ENCODE data around the gene NLK.
A peak's percentile ranks its signal among the peaks of the same experiment; 100 is the strongest.

NLK gene

DNA sequence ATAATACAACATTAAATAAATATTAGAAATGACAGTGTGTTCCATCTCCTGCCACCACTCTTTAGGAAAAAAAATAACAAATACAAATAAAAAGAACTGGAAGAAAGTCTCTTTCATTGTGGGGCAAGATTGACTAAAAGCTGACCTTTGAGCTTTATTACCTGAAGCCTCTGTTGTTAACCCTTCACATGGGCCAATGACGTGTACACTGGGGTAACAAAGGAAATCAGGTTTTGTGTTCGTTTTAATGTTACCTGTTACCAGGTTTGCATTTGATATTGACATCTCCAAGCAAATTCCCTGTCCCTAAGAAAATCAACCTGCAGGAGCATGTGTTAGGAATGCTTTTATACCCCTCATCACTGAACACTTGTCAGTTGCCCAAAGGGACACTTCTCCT is 39.0 kb downstream of the NLK start:
- no peak overlapping the region for H3K4me3 ChIP-seq (ENCODE audit: low read depth, low read length)
- TF ChIP-seq, protein P1, sequence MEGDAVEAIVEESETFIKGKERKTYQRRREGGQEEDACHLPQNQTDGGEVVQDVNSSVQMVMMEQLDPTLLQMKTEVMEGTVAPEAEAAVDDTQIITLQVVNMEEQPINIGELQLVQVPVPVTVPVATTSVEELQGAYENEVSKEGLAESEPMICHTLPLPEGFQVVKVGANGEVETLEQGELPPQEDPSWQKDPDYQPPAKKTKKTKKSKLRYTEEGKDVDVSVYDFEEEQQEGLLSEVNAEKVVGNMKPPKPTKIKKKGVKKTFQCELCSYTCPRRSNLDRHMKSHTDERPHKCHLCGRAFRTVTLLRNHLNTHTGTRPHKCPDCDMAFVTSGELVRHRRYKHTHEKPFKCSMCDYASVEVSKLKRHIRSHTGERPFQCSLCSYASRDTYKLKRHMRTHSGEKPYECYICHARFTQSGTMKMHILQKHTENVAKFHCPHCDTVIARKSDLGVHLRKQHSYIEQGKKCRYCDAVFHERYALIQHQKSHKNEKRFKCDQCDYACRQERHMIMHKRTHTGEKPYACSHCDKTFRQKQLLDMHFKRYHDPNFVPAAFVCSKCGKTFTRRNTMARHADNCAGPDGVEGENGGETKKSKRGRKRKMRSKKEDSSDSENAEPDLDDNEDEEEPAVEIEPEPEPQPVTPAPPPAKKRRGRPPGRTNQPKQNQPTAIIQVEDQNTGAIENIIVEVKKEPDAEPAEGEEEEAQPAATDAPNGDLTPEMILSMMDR (conservative IDR thresholded peaks at IDR 0.05; ENCODE audit: low read depth, low read length), result no peak
- DNase-seq (ENCODE audit: low read depth), result no peak

DNA sequence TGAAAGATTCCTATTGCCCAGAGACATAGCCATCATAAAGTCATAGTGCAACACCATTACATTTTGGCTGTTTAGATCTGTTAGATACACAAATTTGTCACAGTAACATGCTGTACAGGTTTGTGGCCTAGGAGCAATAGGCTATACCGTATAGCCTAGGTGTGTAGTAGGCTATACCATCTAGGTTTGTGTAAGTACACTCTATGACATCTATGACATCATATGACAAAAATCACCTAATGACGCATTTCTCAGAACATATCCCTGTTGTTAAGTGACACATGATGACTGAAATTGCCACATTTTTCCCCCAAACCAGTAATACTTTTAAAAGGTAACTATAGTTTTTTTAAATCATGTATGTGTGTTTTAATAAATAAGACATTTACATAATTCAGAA is 43.3 kb downstream of the NLK start:
- no peak overlapping the region for H3K4me3 ChIP-seq (ENCODE audit: low read depth, low read length)
- TF ChIP-seq, protein P1 (conservative IDR thresholded peaks at IDR 0.05; ENCODE audit: low read depth, low read length), result no peak
- DNase-seq (ENCODE audit: low read depth), result no peak

DNA sequence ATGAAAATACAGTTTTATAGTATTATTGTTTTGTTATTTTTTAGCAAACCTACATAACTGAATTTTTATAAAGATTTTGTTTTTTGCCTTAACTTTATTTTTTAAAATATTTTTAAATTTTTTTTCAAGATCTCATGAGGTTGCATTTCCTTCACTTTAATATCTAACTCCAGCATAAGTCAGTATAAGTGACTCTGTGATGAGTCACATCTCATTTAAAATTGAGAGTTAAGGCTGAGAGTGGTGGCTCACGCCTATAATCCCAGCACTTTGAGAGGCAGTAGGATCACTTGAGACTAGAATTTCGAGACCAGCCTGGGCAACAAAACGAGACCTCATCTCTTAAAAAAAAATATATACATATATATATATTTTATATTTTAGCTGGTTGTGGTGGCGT is 44.0 kb downstream of the NLK start:
- TF ChIP-seq, protein P1 (conservative IDR thresholded peaks at IDR 0.05; ENCODE audit: low read depth, low read length), result no peak
- peak; percentile 10 for DNase-seq (ENCODE audit: low read depth)
- H3K4me3 ChIP-seq (ENCODE audit: low read depth, low read length), result no peak overlapping the region

DNA sequence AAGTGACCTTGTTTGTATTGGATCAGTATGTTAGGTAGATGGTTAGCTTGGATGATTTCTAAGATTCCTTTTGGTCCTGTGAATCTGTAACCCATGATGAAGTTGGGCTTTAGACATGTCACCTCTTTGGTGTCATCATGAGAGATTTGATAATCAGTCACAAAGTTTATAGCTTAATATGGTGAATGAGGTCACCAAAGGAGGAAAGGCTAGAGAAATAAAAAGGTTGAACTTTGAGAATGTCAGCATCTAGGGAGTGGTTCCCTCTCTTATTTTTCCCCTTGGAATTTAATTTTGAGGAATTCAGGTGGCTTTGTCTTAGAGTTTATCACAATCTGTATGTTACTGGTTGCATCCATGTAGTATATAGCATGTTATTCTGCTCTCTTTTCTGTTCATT is 45.3 kb downstream of the NLK start:
- no peak overlapping the region for H3K4me3 ChIP-seq (ENCODE audit: low read depth, low read length)
- TF ChIP-seq, protein P1 (conservative IDR thresholded peaks at IDR 0.05; ENCODE audit: low read depth, low read length), result no peak
- no peak for DNase-seq (ENCODE audit: low read depth)

DNA sequence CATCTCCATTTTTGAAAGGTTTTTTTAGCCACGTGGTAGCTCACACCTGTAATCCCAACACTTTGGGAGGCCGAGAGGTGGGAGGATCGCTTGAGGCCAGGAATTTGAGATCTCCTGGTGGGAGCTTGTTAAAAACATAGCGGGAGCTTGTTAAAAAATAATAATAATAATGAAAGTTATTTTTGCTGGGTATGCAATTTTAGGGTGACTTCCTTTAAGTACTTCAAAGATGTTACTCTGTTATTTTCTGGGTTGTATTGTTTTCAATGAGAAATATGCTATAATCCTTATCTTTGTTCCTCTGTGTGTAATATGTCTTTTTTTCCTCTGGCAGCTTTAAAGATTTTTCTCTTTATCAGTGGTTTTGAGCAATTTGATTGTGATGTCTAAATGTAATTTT is 48.1 kb downstream of the NLK start:
- H3K4me3 ChIP-seq (ENCODE audit: low read depth, low read length), result no peak overlapping the region
- DNase-seq (ENCODE audit: low read depth), result no peak
- TF ChIP-seq, protein P1 (conservative IDR thresholded peaks at IDR 0.05; ENCODE audit: low read depth, low read length), result no peak

DNA sequence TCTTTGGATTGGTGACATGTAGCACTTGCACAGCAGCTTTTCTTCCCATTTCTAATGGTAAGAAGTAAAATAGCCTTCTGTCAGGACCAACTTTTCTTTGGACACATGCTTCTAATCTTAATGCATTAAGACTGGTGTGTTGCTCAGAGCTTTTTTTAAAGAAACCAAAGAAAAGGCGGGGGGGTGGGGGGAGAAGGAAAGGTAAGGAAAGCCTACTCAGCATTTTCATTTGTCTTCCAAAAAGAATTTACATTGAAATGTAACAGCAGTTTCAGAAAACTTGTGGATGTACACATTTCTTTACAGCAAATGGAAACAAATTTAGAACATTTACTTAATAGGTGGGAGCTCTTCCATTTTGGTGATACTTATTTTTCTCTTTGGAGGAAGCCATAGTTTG is 49.6 kb downstream of the NLK start:
- TF ChIP-seq, protein P1 (conservative IDR thresholded peaks at IDR 0.05; ENCODE audit: low read depth, low read length), result no peak
- no peak for DNase-seq (ENCODE audit: low read depth)
- H3K4me3 ChIP-seq (ENCODE audit: low read depth, low read length), result no peak overlapping the region

DNA sequence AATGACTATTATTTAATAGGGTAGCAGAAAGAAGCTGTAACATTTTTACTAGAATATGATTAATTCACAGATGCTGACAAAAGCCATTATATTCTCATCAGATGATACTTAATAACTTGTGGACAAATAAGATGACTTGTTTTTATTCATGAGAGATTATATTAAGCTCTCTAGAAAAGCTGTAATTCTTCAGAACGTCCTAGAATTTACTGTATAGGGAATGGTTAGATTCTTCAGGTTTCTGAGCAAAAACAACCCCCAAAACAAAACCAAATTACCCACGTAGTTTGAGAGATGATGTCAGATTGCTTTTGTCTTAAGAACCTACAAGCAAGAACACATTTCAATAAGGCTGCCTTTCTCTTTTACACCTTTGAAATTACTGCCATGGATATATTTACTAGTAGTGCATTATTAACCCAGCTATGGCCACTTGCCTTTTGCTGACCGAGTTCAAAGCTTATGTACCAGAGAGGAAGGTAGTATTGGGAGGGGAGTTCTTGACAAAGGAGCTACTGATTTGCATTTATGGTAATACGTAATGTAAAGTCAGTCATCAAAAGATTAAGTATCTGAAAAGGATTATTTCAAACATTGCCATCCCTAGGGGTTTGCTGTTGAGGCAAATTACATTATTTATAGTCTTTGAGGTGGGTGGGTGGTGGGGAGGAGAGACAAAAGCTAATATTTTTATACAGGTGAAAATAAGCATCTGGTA is 51.7 kb downstream of the NLK start:
- DNase-seq (ENCODE audit: low read depth), result no peak
- H3K4me3 ChIP-seq (ENCODE audit: low read depth, low read length), result no peak overlapping the region
- TF ChIP-seq, protein P1 (conservative IDR thresholded peaks at IDR 0.05; ENCODE audit: low read depth, low read length), result no peak

Data from choroid plexus epithelial cell (primary cell).